Left hindlimb (tissue), 1 donor: ENCODE measurements around the gene SLC25A17.
"Not testable (repeated sequence)": the region's sequence is repeated elsewhere in the genome, so short reads cannot be mapped to it uniquely, and the experiment has no call there.

ENCODE experiments used
- DNase-seq: peaks from one replicate; pipeline ENCODE4 v3.0.0-alpha.2; 2018

SLC25A17 gene, protein sequence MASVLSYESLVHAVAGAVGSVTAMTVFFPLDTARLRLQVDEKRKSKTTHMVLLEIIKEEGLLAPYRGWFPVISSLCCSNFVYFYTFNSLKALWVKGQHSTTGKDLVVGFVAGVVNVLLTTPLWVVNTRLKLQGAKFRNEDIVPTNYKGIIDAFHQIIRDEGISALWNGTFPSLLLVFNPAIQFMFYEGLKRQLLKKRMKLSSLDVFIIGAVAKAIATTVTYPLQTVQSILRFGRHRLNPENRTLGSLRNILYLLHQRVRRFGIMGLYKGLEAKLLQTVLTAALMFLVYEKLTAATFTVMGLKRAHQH

GRCh38 chr22:40818747-40819598 is at the start of gene SLC25A17:
Gene SLC25A17 (minus strand): TSS chr22:40819346. CDS start chr22:40819248, 98 bp downstream.
- DNase-seq = peak; percentile 93

GRCh38 chr22:40868379-40868778 is 49.2 kb upstream of the SLC25A17 start:
- not testable (repeated sequence) for DNase-seq

DNA sequence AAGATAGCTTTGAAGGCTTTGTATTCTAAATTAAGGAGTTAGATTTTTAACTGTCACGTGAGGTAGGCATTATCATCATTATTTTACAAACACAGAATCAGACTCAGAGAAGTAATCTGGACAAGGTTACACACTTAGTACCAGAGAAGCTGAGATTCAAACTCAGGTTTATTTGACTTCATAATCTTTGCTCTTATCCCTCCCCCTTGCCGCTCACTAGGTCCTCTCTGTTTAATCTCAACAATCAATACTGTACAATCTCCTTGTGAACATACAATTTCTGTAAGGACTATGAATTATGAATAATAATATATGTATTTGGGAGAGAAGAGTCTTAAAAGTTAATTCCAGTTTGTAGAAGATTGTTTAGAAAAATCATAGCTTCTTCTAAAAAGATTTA is 48.0 kb upstream of the SLC25A17 start:
- no peak for DNase-seq

DNA sequence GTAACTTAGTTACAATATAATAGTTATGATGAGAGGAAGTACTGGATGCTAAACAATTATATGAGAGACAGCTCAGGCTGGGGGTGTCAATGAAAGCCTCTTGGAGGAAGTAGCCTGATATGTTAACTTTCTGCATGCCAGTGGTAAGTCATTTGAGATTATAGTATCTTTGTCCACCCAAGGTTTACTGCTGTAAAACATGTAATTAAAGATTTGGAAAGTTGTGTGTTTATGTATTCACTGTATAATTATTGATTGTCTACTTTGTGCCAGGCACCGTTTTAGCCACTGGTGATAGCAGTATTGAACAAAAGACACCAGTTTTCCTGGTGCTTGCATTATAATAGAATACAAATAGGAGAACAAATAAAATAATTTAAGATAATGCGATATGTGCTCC is 43.4 kb upstream of the SLC25A17 start:
- DNase-seq = no peak

- DNase-seq = no peak
Measured at GRCh38 chr22:40862013-40862412, 42.9 kb upstream of the SLC25A17 start, which contains the start of gene DNAJB7. Gene DNAJB7 (minus strand): TSS chr22:40862113. CDS start chr22:40861994, 119 bp downstream.

- no peak for DNase-seq
Measured at GRCh38 chr22:40857309-40857855, 38.2 kb upstream of the SLC25A17 start.

GRCh38 chr22:40856513-40857308 is 37.6 kb upstream of the SLC25A17 start, which contains the start of the genes ST13 and XPNPEP3:
Gene ST13 (minus strand): TSS chr22:40856639. CDS start chr22:40856540, 99 bp downstream.
Gene XPNPEP3 (plus strand): TSS chr22:40857148. CDS start chr22:40857182, 34 bp downstream.
- peak; percentile 99 for DNase-seq

GRCh38 chr22:40855979-40856512 is 36.9 kb upstream of the SLC25A17 start:
- DNase-seq = no peak

- DNase-seq = no peak
Measured at GRCh38 chr22:40855071-40855978, 36.2 kb upstream of the SLC25A17 start.

- no peak for DNase-seq
Measured at GRCh38 chr22:40853961-40854360, 34.8 kb upstream of the SLC25A17 start.

DNA sequence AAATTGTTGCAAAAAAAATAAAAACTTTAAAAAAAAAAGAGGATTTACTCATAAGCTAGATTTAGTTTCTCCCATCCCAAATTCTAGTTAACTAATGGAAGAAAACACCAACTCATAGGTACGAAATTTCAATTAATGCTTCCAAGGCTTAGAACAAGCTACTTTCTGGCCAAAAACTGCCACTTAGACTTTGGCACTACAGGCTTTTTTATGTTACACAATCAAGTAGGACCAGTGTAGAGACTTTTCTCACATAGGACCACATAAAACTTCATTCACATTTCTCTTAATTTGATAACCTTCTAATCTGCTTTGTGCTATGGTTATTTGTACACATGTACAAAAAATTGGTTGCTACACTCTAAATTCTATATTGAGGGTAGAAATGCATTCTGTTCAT is 34.2 kb upstream of the SLC25A17 start:
- DNase-seq = no peak

- not testable (repeated sequence) for DNase-seq
Measured at GRCh38 chr22:40845816-40846215, 26.7 kb upstream of the SLC25A17 start.

DNA sequence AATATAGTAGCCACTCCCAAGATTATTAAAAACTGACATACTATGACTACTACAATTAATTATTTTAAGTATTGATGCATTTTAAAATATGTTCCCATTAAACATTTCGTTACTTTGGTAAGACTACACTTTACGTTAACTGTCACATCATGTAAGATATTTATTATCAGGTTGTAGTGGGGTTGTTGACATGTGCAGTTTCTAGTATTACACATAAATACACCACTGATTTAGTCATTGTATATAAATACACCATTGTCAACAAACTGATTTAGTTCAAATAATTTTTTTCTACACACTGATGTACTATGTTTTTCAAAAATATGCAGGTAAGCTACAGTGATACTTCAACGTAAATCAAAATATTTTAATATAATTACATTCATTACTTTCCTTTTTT is 25.8 kb upstream of the SLC25A17 start:
- DNase-seq = no peak

- no peak for DNase-seq
Measured at GRCh38 chr22:40838486-40838885, 19.3 kb upstream of the SLC25A17 start.

GRCh38 chr22:40834619-40835018 is 15.5 kb upstream of the SLC25A17 start:
- no peak for DNase-seq

GRCh38 chr22:40829131-40829530 is 10.0 kb upstream of the SLC25A17 start:
- DNase-seq = no peak

GRCh38 chr22:40826984-40827741 is 8.0 kb upstream of the SLC25A17 start:
- no peak for DNase-seq

DNA sequence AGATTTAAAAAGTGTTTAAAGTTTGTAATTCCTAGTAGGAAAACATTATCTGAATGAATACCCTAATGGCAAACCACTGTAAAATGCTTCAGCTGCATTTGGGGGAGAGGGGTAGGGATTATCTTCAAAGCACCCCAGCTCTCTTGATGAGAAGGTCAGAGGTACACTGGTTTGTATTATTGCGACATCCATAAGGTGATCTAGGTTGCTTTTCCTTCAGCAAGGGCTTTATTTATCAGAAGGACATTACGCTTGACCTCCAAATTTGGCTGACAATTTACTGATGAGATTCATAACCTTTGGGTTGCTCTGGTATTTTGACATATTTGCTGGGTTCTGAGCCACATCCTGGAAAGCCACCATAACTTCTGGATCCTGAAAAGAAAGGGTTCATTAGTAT is 7.1 kb upstream of the SLC25A17 start:
- DNase-seq = not testable (repeated sequence)

DNA sequence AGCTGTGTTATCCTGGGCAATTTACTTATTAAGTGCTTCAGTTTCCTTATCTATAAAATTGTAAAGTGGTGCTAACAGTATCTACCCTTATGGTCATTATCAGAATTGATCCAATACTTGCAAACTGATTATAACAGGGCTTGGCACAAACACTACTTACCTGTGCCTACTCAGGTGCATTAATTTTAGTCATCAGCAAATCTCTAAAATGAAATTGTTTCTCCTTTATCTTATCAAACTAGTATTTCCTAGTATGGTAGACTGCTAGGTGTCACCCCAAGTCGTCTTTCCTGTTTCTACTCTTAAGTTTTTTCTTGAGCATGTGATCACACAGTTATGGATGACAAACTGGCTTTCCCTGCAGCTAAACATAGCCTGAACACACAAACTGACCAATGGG is 4.3 kb upstream of the SLC25A17 start:
- no peak for DNase-seq

DNA sequence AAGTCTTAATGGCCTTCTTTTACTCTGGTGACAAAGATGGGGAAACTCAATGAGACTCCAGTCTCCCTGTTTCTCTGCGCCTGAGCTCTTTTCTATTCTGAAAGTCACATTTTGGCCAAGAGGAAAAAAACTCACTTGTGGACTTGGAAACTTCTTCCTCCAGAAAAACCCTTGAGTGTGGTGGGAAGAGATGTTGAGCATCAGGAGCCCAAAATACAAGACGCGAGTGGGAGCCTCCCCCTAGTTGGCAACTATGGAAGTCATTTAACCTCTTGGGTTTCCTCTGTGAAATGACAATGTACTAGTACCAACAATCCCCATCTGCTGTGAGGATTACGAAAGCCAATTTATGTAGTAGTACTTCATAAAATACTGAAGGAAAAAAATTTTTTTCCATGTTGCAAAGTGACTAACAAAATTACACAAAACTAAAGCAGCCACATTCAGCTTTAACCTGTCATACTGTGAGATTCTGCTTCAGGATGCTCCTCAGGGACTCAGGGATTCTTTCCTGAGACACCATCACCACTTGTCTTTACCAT is 524 bp upstream of the SLC25A17 start:
- DNase-seq = no peak
